AG09319 (cell line): ENCODE data around the gene APBB2.
"Not testable (repeated sequence)": the region's sequence is repeated elsewhere in the genome, so short reads cannot be mapped to it uniquely, and the experiment has no call there.

Experiments used
- DNase-seq: peaks from one replicate; pipeline ENCODE4 v3.0.0-alpha.2; 2010; ENCODE audit warnings: low read depth; ENCODE audit errors: extremely low read depth
- CTCF ChIP-seq: IDR thresholded peaks from 2 replicates; pipeline ENCODE4 v1.5.1; 2011; ENCODE audit warnings: low read depth, mild to moderate bottlenecking, inconsistent platforms, low read length, moderate library complexity

The APBB2 gene

GRCh38 chr4:41060352-41061334 lies 153.7 kb downstream of the APBB2 start:
- no peak for DNase-seq

GRCh38 chr4:41059411-41059810 lies 154.9 kb downstream of the APBB2 start:
- not testable (repeated sequence) for DNase-seq

More at GRCh38 chr4:41060352-41061334, 153.7 kb downstream of the APBB2 start:
- no peak; the same call in 1 of the 2 replicates for TF ChIP-seq CTCF

GRCh38 chr4:41058426-41058825 lies 155.9 kb downstream of the APBB2 start:
- DNase-seq: no peak
- TF ChIP-seq CTCF: no peak

GRCh38 chr4:41057467-41057866 lies 156.9 kb downstream of the APBB2 start:
- peak; percentile 48 for DNase-seq
- TF ChIP-seq CTCF: no peak

GRCh38 chr4:41052287-41052686 lies 162.1 kb downstream of the APBB2 start:
- no peak for DNase-seq
- no peak for TF ChIP-seq CTCF

- no peak for TF ChIP-seq CTCF
- DNase-seq: no peak
Observed at GRCh38 chr4:41050880-41051775, 163.2 kb downstream of the APBB2 start.

GRCh38 chr4:41050116-41050515 lies 164.2 kb downstream of the APBB2 start:
- no peak for DNase-seq
- no peak for TF ChIP-seq CTCF

GRCh38 chr4:41049176-41049575 lies 165.2 kb downstream of the APBB2 start:
- not testable (repeated sequence) for DNase-seq
